ENCODE measurements around the gene B4GALT7. TPM values are rescaled to one million over a fixed set of nuclear protein-coding genes. Genes with fewer than 3 reads are reported as not detected.
A peak's percentile ranks its signal among the peaks of the same experiment; 100 is the strongest.

The B4GALT7 gene
- total RNA-seq, 1 experiment from 2014 or later, result 33.0 TPM

- in situ Hi-C loops (cut with HindIII; ENCODE audit: low pct_unique_long_range_greater_than_20kb, low sequenced_read_pairs), result no loop called here
- DNase-seq (ENCODE audit: low read depth, low spot score), result no peak
Observed at GRCh38 chr5:177591690-177592009, 8.3 kb upstream of the B4GALT7 start.

GRCh38 chr5:177592010-177592834, 7.7 kb upstream of the B4GALT7 start, which contains the start of gene TMED9:
Gene TMED9, plus strand, starts transcription at chr5:177592203. Its CDS starts 12 bp downstream, at chr5:177592215.
- in situ Hi-C loops (cut with HindIII; ENCODE audit: low pct_unique_long_range_greater_than_20kb, low sequenced_read_pairs), result no loop called here

GRCh38 chr5:177592905-177593304, 7.0 kb upstream of the B4GALT7 start:
- in situ Hi-C loops (cut with HindIII; ENCODE audit: low pct_unique_long_range_greater_than_20kb, low sequenced_read_pairs), result no loop called here
- DNase-seq (ENCODE audit: low read depth, low spot score), result no peak

More at GRCh38 chr5:177592010-177592834, 7.7 kb upstream of the B4GALT7 start, which contains the start of gene TMED9:
- peak; percentile 75 for DNase-seq (ENCODE audit: low read depth, low spot score)

- in situ Hi-C loops (cut with HindIII; ENCODE audit: low pct_unique_long_range_greater_than_20kb, low sequenced_read_pairs), result no loop called here
- DNase-seq (ENCODE audit: low read depth, low spot score), result no peak
Observed at GRCh38 chr5:177593511-177593910, 6.4 kb upstream of the B4GALT7 start.

GRCh38 chr5:177594071-177594470, 5.9 kb upstream of the B4GALT7 start:
- in situ Hi-C loops (cut with HindIII; ENCODE audit: low pct_unique_long_range_greater_than_20kb, low sequenced_read_pairs), result no loop called here
- no peak for DNase-seq (ENCODE audit: low read depth, low spot score)

- no peak for DNase-seq (ENCODE audit: low read depth, low spot score)
- in situ Hi-C loops (cut with HindIII; ENCODE audit: low pct_unique_long_range_greater_than_20kb, low sequenced_read_pairs), result no loop called here
Observed at GRCh38 chr5:177595026-177595585, 4.8 kb upstream of the B4GALT7 start.

GRCh38 chr5:177595991-177596774, 3.7 kb upstream of the B4GALT7 start:
- no peak for DNase-seq (ENCODE audit: low read depth, low spot score)
- in situ Hi-C loops (cut with HindIII; ENCODE audit: low pct_unique_long_range_greater_than_20kb, low sequenced_read_pairs), result no loop called here

- in situ Hi-C loops (cut with HindIII; ENCODE audit: low pct_unique_long_range_greater_than_20kb, low sequenced_read_pairs), result no loop called here
- no peak for DNase-seq (ENCODE audit: low read depth, low spot score)
Observed at GRCh38 chr5:177596775-177597238, 3.1 kb upstream of the B4GALT7 start.

GRCh38 chr5:177598477-177598876, 1.5 kb upstream of the B4GALT7 start:
- DNase-seq (ENCODE audit: low read depth, low spot score), result no peak

GRCh38 chr5:177600508-177601018, 631 bp downstream of the B4GALT7 start:
- in situ Hi-C loops (cut with HindIII; ENCODE audit: low pct_unique_long_range_greater_than_20kb, low sequenced_read_pairs), result no loop called here

More at GRCh38 chr5:177598477-177598876, 1.5 kb upstream of the B4GALT7 start:
- in situ Hi-C loops (cut with HindIII; ENCODE audit: low pct_unique_long_range_greater_than_20kb, low sequenced_read_pairs), result no loop called here

GRCh38 chr5:177601126-177601525, 1.2 kb downstream of the B4GALT7 start:
- in situ Hi-C loops (cut with HindIII; ENCODE audit: low pct_unique_long_range_greater_than_20kb, low sequenced_read_pairs), result no loop called here
- no peak for DNase-seq (ENCODE audit: low read depth, low spot score)

More at GRCh38 chr5:177600508-177601018, 631 bp downstream of the B4GALT7 start:
- no peak for DNase-seq (ENCODE audit: low read depth, low spot score)

- in situ Hi-C loops (cut with HindIII; ENCODE audit: low pct_unique_long_range_greater_than_20kb, low sequenced_read_pairs), result no loop called here
- no peak for DNase-seq (ENCODE audit: low read depth, low spot score)
Observed at GRCh38 chr5:177601577-177602457, 1.9 kb downstream of the B4GALT7 start.

GRCh38 chr5:177602458-177602830, 2.5 kb downstream of the B4GALT7 start:
- in situ Hi-C loops (cut with HindIII; ENCODE audit: low pct_unique_long_range_greater_than_20kb, low sequenced_read_pairs), result no loop called here
- no peak for DNase-seq (ENCODE audit: low read depth, low spot score)

- DNase-seq (ENCODE audit: low read depth, low spot score), result no peak
- in situ Hi-C loops (cut with HindIII; ENCODE audit: low pct_unique_long_range_greater_than_20kb, low sequenced_read_pairs), result no loop called here
Observed at GRCh38 chr5:177603631-177604030, 3.7 kb downstream of the B4GALT7 start.

- in situ Hi-C loops (cut with HindIII; ENCODE audit: low pct_unique_long_range_greater_than_20kb, low sequenced_read_pairs), result no loop called here
Observed at GRCh38 chr5:177604116-177604521, 4.2 kb downstream of the B4GALT7 start.

GRCh38 chr5:177604656-177605055, 4.7 kb downstream of the B4GALT7 start:
- in situ Hi-C loops (cut with HindIII; ENCODE audit: low pct_unique_long_range_greater_than_20kb, low sequenced_read_pairs), result no loop called here
- no peak for DNase-seq (ENCODE audit: low read depth, low spot score)

More at GRCh38 chr5:177604116-177604521, 4.2 kb downstream of the B4GALT7 start:
- DNase-seq (ENCODE audit: low read depth, low spot score), result no peak

- in situ Hi-C loops (cut with HindIII; ENCODE audit: low pct_unique_long_range_greater_than_20kb, low sequenced_read_pairs), result no loop called here
- DNase-seq (ENCODE audit: low read depth, low spot score), result no peak
Observed at GRCh38 chr5:177605078-177605477, 5.1 kb downstream of the B4GALT7 start.

All from SK-MEL-5 (cell line).